ENCODE data around the gene PPP6R3.

The PPP6R3 gene

DNA sequence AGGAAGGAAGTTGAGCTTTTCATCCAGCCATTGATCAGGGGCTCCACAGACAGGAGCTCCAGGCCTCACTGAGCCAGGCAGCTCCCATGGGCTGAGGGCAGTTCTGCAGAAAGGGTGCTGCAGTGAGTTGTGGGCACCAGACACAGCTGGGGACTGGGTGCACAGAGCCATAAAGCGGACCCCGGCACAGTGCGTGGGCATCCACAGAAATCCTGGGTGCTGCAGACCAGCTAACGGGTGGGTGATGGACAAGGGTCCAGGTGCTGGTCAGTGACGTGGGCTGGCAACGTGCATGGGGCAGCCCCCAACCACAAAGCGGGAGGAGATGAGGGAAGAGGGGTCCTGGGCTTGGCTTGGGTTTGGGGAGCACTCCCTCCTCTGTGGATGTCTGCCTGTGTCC, 204.4 kb downstream of the PPP6R3 start:
- H3K79me2 ChIP-seq (ENCODE audit: insufficient read depth, low read length): no peaks in the 10 kb centered on the region
- H2AFZ ChIP-seq (ENCODE audit: low read length): no peak overlapping the region
- H3F3A ChIP-seq (ENCODE audit: low read depth): no peaks in the 10 kb centered on the region
- H3K4me3 ChIP-seq (ENCODE audit: low read length, poor library complexity, severe bottlenecking): no peak overlapping the region
- H3K9me3 ChIP-seq (ENCODE audit: insufficient read depth, low read depth, low read length): no peaks in the 10 kb centered on the region; the same call in 1 of the 2 replicates
- H3K36me3 ChIP-seq (ENCODE audit: insufficient read depth, low read length): no peaks in the 10 kb centered on the region
- no peaks in the 10 kb centered on the region for H4K20me1 ChIP-seq (ENCODE audit: insufficient read depth, low read length, poor library complexity, severe bottlenecking)
- no peaks in the 10 kb centered on the region for H3K4me1 ChIP-seq (ENCODE audit: insufficient read depth, low read length, poor library complexity, severe bottlenecking)
- no peak overlapping the region for H3K9ac ChIP-seq (ENCODE audit: low read depth, low read length, poor library complexity, severe bottlenecking)
- no peaks in the 10 kb centered on the region for H3K27me3 ChIP-seq (ENCODE audit: insufficient read depth, low read length, poor library complexity, severe bottlenecking)
- H3K9me2 ChIP-seq (replicated peaks; ENCODE audit: low read depth, low read length): no peaks in the 10 kb centered on the region
- TF ChIP-seq, protein P1, sequence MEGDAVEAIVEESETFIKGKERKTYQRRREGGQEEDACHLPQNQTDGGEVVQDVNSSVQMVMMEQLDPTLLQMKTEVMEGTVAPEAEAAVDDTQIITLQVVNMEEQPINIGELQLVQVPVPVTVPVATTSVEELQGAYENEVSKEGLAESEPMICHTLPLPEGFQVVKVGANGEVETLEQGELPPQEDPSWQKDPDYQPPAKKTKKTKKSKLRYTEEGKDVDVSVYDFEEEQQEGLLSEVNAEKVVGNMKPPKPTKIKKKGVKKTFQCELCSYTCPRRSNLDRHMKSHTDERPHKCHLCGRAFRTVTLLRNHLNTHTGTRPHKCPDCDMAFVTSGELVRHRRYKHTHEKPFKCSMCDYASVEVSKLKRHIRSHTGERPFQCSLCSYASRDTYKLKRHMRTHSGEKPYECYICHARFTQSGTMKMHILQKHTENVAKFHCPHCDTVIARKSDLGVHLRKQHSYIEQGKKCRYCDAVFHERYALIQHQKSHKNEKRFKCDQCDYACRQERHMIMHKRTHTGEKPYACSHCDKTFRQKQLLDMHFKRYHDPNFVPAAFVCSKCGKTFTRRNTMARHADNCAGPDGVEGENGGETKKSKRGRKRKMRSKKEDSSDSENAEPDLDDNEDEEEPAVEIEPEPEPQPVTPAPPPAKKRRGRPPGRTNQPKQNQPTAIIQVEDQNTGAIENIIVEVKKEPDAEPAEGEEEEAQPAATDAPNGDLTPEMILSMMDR (conservative IDR thresholded peaks at IDR 0.05; ENCODE audit: low read length): no peak
- TF ChIP-seq EZH2phosphoT487 (IDR thresholded peaks at IDR 0.05; ENCODE audit: borderline replicate concordance): no peak
- H3K4me2 ChIP-seq (ENCODE audit: low read depth, low read length, poor library complexity, severe bottlenecking): no peak overlapping the region

Measured in Loucy (cell line).